ENCODE measurements around the gene RAPGEF4. TPM values are rescaled to one million over a fixed set of nuclear protein-coding genes. Genes with fewer than 3 reads are reported as not detected.
"Not testable (repeated sequence)": the region's sequence is repeated elsewhere in the genome, so short reads cannot be mapped to it uniquely, and the experiment has no call there.

Gene RAPGEF4
- total and polyA plus RNA-seq, 3 experiments from 2014 or later: not detected

DNA sequence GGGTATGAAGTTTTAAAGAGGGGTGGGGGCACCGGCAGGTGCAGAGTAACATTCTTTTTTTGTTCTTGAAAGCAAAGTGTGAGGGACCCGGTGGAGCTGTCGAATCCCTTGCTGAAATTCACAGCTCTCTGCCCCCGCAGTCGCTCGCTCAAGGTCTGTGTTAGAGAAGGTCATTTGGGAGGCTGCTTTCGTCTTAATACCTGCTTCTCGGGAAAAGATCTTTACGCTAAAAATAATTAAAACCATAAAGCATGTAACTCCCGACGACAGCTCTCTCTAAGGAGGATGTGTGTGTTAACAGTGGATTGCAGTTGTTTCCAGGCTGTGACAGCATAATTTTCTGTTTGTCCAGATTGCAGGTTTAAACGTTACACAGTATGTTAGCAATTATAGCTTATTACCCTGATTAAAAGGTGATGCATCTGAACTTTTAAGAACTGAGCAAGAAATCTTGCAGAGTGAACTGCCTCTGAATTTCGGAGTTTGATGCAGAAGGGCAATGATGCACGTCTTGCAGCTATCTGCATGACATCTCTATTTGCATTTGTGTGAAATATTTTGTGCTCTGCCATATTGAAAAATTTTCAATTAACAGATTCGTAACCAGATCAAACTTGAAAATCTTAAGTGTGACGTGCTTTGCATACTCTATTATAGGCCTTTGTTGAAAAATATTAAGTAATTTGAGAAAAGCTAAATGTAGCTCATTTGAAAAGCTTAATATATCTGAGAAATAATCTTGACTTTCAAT, 954 bp downstream of the RAPGEF4 start:
- Histone ChIP-seq H3K4me1 (ENCODE audit: insufficient read depth, low read length) (no peaks in the 10 kb centered on the region), H3K4me3 (ENCODE audit: low read length) (no peak overlapping the region), H3K27ac (ENCODE audit: low read depth, low read length) (no peak overlapping the region), H3K36me3 (ENCODE audit: insufficient read depth, low read length) (no peaks in the 10 kb centered on the region), H3K9me3 (ENCODE audit: low read length) (no peaks in the 10 kb centered on the region), H3K27me3 (ENCODE audit: insufficient read depth, low read length, poor library complexity, severe bottlenecking) (peaks cover 7% of the 10 kb centered on the region)
- H3K36me3 Mint-ChIP-seq: no peaks in the 10 kb centered on the region
- peaks cover 38 to 64% of the 10 kb centered on the region in 2 donors for H3K27me3 Mint-ChIP-seq
- no peak for DNase-seq
- ChIA-PET CTCF (no interaction called here), POLR2A (no interaction called here)
- peaks cover 4 to 7% (median 6%) of the 10 kb centered on the region in 3 donors for H3K4me1 Mint-ChIP-seq
- H3K27ac Mint-ChIP-seq: no peak overlapping the region
- peak overlapping the region; percentile 36 to 71 (median 63) for H3K4me3 Mint-ChIP-seq
- no peaks in the 10 kb centered on the region for H3K9me3 Mint-ChIP-seq

GRCh38 chr2:172739661-172740266, 4.1 kb downstream of the RAPGEF4 start:
- Mint-ChIP-seq H3K27ac (no peak overlapping the region), H3K27me3 (peaks cover 28 to 50% of the 10 kb centered on the region in 2 donors), H3K4me3 (no peak overlapping the region), H3K9me3 (peaks cover 0 to 10% (median 4%) of the 10 kb centered on the region in 5 donors), H3K36me3 (no peaks in the 10 kb centered on the region), H3K4me1 (peaks cover 4 to 7% (median 6%) of the 10 kb centered on the region in 3 donors)
- POLR2A ChIA-PET: no interaction called here
- Histone ChIP-seq H3K4me1 (ENCODE audit: insufficient read depth, low read length) (no peaks in the 10 kb centered on the region), H3K27me3 (ENCODE audit: insufficient read depth, low read length, poor library complexity, severe bottlenecking) (peaks cover 3% of the 10 kb centered on the region), H3K36me3 (ENCODE audit: insufficient read depth, low read length) (no peaks in the 10 kb centered on the region), H3K27ac (ENCODE audit: low read depth, low read length) (no peak overlapping the region), H3K4me3 (ENCODE audit: low read length) (no peak overlapping the region), H3K9me3 (ENCODE audit: low read length) (no peaks in the 10 kb centered on the region)
- CTCF ChIA-PET: no interaction called here
- no peak for DNase-seq

DNA sequence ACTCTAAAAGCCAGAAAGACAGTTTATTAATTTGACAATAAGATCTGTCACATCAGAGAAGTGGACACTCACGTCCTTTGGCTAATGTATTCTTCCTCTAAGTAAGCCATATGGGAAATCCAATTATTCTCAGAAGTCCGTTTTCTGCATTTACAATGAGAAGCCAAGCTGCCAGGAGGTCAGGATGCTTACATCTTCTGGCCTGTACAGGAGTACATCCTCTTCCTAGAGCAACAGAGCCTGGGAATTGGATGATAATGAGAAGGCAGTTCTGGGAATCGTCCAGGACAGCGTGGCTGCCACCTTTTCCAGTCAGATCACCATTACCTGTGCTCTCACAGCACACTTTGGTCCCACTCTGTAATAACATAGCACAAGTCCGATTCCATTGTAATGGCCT, 5.2 kb downstream of the RAPGEF4 start:
- Histone ChIP-seq H3K27me3 (ENCODE audit: insufficient read depth, low read length, poor library complexity, severe bottlenecking) (peaks cover 3% of the 10 kb centered on the region), H3K4me3 (ENCODE audit: low read length) (no peak overlapping the region), H3K9me3 (ENCODE audit: low read length) (no peaks in the 10 kb centered on the region), H3K27ac (ENCODE audit: low read depth, low read length) (no peak overlapping the region), H3K36me3 (ENCODE audit: insufficient read depth, low read length) (no peaks in the 10 kb centered on the region), H3K4me1 (ENCODE audit: insufficient read depth, low read length) (no peaks in the 10 kb centered on the region)
- no peaks in the 10 kb centered on the region for H3K36me3 Mint-ChIP-seq
- ChIA-PET POLR2A (no interaction called here), CTCF (no interaction called here)
- no peak for DNase-seq
- no peak overlapping the region for H3K27ac Mint-ChIP-seq
- H3K27me3 Mint-ChIP-seq: peaks cover 24 to 44% of the 10 kb centered on the region in 2 donors
- H3K9me3 Mint-ChIP-seq: peaks cover 0 to 13% (median 8%) of the 10 kb centered on the region in 5 donors
- no peak overlapping the region for H3K4me3 Mint-ChIP-seq
- peaks cover 4 to 7% (median 6%) of the 10 kb centered on the region in 3 donors for H3K4me1 Mint-ChIP-seq

GRCh38 chr2:172742931-172743540, 7.4 kb downstream of the RAPGEF4 start:
- H3K27me3 Mint-ChIP-seq: peaks cover 13 to 42% of the 10 kb centered on the region in 2 donors
- H3K9me3 Mint-ChIP-seq: peaks cover 0 to 13% (median 8%) of the 10 kb centered on the region in 5 donors
- H3K27ac Mint-ChIP-seq: no peak overlapping the region
- no peak overlapping the region for H3K4me3 Mint-ChIP-seq
- H3K4me1 Mint-ChIP-seq: no peaks in the 10 kb centered on the region
- H3K4me3 ChIP-seq (ENCODE audit: low read length): no peak overlapping the region
- H3K36me3 Mint-ChIP-seq: no peaks in the 10 kb centered on the region
- ChIA-PET CTCF (no interaction called here), POLR2A (no interaction called here)
- H3K4me1 ChIP-seq (ENCODE audit: insufficient read depth, low read length): no peaks in the 10 kb centered on the region
- H3K9me3 ChIP-seq (ENCODE audit: low read length): no peaks in the 10 kb centered on the region
- H3K27me3 ChIP-seq (ENCODE audit: insufficient read depth, low read length, poor library complexity, severe bottlenecking): no peaks in the 10 kb centered on the region
- H3K36me3 ChIP-seq (ENCODE audit: insufficient read depth, low read length): no peaks in the 10 kb centered on the region
- no peak for DNase-seq
- no peak overlapping the region for H3K27ac ChIP-seq (ENCODE audit: low read depth, low read length)

- Histone ChIP-seq H3K4me3 (ENCODE audit: low read length) (no peak overlapping the region), H3K9me3 (ENCODE audit: low read length) (no peaks in the 10 kb centered on the region), H3K4me1 (ENCODE audit: insufficient read depth, low read length) (no peaks in the 10 kb centered on the region), H3K36me3 (ENCODE audit: insufficient read depth, low read length) (no peaks in the 10 kb centered on the region), H3K27me3 (ENCODE audit: insufficient read depth, low read length, poor library complexity, severe bottlenecking) (no peaks in the 10 kb centered on the region), H3K27ac (ENCODE audit: low read depth, low read length) (no peak overlapping the region)
- no peak for DNase-seq
- ChIA-PET CTCF (no interaction called here), POLR2A (no interaction called here)
- Mint-ChIP-seq H3K36me3 (no peaks in the 10 kb centered on the region), H3K27ac (no peak overlapping the region), H3K4me3 (no peak overlapping the region), H3K4me1 (no peaks in the 10 kb centered on the region), H3K9me3 (peaks cover 0 to 13% (median 8%) of the 10 kb centered on the region in 5 donors), H3K27me3 (peaks cover 11 to 39% of the 10 kb centered on the region in 2 donors)
Observed at GRCh38 chr2:172743898-172744297, 8.3 kb downstream of the RAPGEF4 start.

DNA sequence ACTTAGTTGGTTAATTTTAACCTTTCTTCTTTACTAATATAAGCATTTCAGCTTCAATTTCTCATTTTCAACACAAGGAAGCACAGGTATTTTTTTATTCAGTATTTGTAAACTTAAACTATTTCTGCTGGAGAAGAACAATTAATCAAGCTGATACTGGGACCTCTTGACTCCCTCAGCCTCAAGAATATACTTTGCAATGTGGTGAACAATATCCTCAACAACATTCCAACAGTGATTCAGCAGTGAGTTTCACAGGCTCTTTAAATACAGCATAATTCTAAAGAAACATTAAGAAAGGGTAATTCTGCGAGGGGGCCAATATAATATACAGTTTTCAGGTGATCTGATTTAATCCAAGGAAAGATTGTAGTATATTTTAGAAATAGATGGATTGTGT, 10.0 kb downstream of the RAPGEF4 start:
- Histone ChIP-seq H3K4me3 (ENCODE audit: low read length) (no peak overlapping the region), H3K27ac (ENCODE audit: low read depth, low read length) (no peak overlapping the region), H3K36me3 (ENCODE audit: insufficient read depth, low read length) (no peaks in the 10 kb centered on the region), H3K4me1 (ENCODE audit: insufficient read depth, low read length) (no peaks in the 10 kb centered on the region), H3K9me3 (ENCODE audit: low read length) (no peaks in the 10 kb centered on the region), H3K27me3 (ENCODE audit: insufficient read depth, low read length, poor library complexity, severe bottlenecking) (no peaks in the 10 kb centered on the region)
- Mint-ChIP-seq H3K9me3 (peaks cover 0 to 13% (median 8%) of the 10 kb centered on the region in 5 donors), H3K4me1 (no peaks in the 10 kb centered on the region), H3K27me3 (peaks cover 11 to 43% of the 10 kb centered on the region in 2 donors), H3K4me3 (no peak overlapping the region), H3K36me3 (no peaks in the 10 kb centered on the region), H3K27ac (no peak overlapping the region)
- ChIA-PET CTCF (no interaction called here), POLR2A (no interaction called here)
- no peak for DNase-seq

DNA sequence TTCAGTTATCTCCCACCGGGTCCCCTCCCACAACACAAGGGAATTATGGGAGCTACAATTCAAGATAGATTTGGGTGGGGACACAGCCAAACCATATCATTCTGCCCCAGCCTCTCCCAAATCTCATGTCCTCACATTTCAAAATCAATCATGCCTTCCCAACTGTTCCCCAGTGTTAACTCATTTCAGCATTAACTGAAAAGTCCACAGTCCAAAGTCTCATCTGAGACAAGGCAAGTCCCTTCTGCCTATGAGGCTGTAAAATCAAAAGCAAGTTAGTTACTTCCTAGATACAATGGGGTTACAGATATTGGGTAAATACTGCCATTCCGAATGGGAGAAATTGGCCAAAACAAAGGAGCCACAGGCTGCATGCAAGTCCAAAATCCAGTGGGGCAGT, 12.9 kb downstream of the RAPGEF4 start:
- H3K4me3 ChIP-seq (ENCODE audit: low read length); H3K36me3 Mint-ChIP-seq; H3K4me1 ChIP-seq (ENCODE audit: insufficient read depth, low read length); H3K4me1 Mint-ChIP-seq; H3K27ac ChIP-seq (ENCODE audit: low read depth, low read length); POLR2A ChIA-PET; H3K27ac Mint-ChIP-seq; CTCF ChIA-PET; H3K27me3 ChIP-seq (ENCODE audit: insufficient read depth, low read length, poor library complexity, severe bottlenecking); H3K4me3 Mint-ChIP-seq; DNase-seq; H3K9me3 ChIP-seq (ENCODE audit: low read length); H3K36me3 ChIP-seq (ENCODE audit: insufficient read depth, low read length): not testable (repeated sequence)
- H3K9me3 Mint-ChIP-seq: peaks cover 0 to 12% (median 8%) of the 10 kb centered on the region in 5 donors
- peaks cover 13 to 41% of the 10 kb centered on the region in 2 donors for H3K27me3 Mint-ChIP-seq

DNA sequence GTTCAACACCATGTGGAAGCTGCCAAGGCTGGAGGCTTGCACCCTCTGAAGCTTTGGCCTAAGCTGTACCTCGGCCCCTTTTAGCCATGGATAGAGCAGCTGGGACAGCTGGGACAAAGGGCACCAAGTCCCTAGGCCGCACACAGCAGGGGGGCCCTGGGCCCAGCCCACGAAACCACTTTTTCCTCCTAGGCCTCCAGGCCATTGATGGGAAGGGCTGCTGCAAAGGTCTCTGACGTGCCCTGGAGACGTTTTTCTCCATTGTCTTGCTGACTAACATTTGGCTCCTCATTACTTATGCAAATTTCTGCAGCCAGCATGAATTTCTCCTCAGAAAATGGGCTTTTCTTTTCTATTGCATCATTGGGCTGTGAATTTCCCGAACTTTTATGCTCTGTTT, 13.7 kb downstream of the RAPGEF4 start:
- no peak overlapping the region for H3K4me3 ChIP-seq (ENCODE audit: low read length)
- H3K27me3 Mint-ChIP-seq: peaks cover 9 to 36% of the 10 kb centered on the region in 2 donors
- peaks cover under 1 to 7% (median 4%) of the 10 kb centered on the region in 5 donors for H3K9me3 Mint-ChIP-seq
- H3K36me3 Mint-ChIP-seq: peaks cover 0 to 1% (median 0%) of the 10 kb centered on the region in 3 donors
- ChIA-PET CTCF (no interaction called here), POLR2A (no interaction called here)
- no peaks in the 10 kb centered on the region for H3K36me3 ChIP-seq (ENCODE audit: insufficient read depth, low read length)
- H3K27ac Mint-ChIP-seq: no peak overlapping the region
- no peaks in the 10 kb centered on the region for H3K9me3 ChIP-seq (ENCODE audit: low read length)
- DNase-seq: no peak
- H3K4me3 Mint-ChIP-seq: no peak overlapping the region
- no peak overlapping the region for H3K27ac ChIP-seq (ENCODE audit: low read depth, low read length)
- H3K27me3 ChIP-seq (ENCODE audit: insufficient read depth, low read length, poor library complexity, severe bottlenecking): no peaks in the 10 kb centered on the region
- H3K4me1 ChIP-seq (ENCODE audit: insufficient read depth, low read length): no peaks in the 10 kb centered on the region
- no peaks in the 10 kb centered on the region for H3K4me1 Mint-ChIP-seq
